Omental fat pad (tissue), 4 donors: ENCODE measurements around the gene AVEN. TPM values are rescaled to one million over a fixed set of nuclear protein-coding genes. Genes with fewer than 3 reads are reported as not detected.
"Not testable (repeated sequence)": the region's sequence is repeated elsewhere in the genome, so short reads cannot be mapped to it uniquely, and the experiment has no call there.

Experiments used
- ATAC-seq: fragments of 150-250 bp; one replicate; pipeline ENCODE4 v1.9.1; 2016; ENCODE audit warnings: mild to moderate bottlenecking, moderate library complexity; ENCODE audit not compliant: low FRiP score
- DNase-seq: peaks from one replicate; pipeline ENCODE4 v3.0.0-alpha.2; 2019; ENCODE audit warnings: low spot score
- total RNA-seq, 4 donors: library from RNA; depleted of rRNA; stranded (reverse); fragments of >200 nt; gene quantifications; one replicate each; pipeline ENCODE4 v1.1.0, GENCODE V29; 2016
- TF ChIP-seq, protein P1 (sequence below), 3 donors: fragments of 450-650 bp; IDR thresholded peaks; one replicate each; pipeline ENCODE4 v1.5.1; 2016 to 2017; ENCODE audit warnings: antibody characterized with exemption in 3 of 3, mild to moderate bottlenecking in 3 of 3, moderate library complexity in 2 of 3

The AVEN gene
- total RNA-seq, 4 donors from 2014 or later: 11.4 to 15.6 (median 14.6) TPM

DNA sequence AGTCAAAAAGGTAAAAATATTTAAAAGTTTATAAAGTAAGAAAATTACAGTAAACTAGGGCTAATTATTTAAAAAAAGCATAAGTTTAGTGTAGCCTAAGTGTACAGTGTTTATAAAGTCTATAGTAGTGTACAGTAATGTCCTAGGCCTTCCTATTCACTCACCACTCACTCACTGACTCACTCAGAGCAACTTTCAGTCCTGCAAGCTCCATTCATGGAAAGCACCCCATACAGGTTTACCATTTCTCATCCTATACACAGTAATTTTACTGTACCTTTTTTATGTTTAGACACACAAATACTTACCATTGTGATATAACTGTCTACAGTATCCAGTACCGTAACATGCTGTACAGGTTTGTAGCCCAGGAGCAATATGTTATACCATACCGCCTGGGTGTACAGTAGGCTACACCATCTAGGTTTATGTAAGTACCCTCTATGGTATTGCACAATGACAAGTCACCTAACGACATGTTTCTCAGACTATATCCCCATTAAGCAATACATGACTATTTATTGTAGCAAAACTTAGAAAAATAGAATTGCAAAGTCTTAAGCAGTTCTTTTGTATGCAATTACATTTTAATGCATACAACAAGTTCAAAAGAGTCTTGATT, 19.5 kb downstream of the AVEN start:
- TF ChIP-seq, protein P1, sequence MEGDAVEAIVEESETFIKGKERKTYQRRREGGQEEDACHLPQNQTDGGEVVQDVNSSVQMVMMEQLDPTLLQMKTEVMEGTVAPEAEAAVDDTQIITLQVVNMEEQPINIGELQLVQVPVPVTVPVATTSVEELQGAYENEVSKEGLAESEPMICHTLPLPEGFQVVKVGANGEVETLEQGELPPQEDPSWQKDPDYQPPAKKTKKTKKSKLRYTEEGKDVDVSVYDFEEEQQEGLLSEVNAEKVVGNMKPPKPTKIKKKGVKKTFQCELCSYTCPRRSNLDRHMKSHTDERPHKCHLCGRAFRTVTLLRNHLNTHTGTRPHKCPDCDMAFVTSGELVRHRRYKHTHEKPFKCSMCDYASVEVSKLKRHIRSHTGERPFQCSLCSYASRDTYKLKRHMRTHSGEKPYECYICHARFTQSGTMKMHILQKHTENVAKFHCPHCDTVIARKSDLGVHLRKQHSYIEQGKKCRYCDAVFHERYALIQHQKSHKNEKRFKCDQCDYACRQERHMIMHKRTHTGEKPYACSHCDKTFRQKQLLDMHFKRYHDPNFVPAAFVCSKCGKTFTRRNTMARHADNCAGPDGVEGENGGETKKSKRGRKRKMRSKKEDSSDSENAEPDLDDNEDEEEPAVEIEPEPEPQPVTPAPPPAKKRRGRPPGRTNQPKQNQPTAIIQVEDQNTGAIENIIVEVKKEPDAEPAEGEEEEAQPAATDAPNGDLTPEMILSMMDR (IDR thresholded peaks at IDR 0.05): no peak
- no peak for DNase-seq
- no peak for ATAC-seq

DNA sequence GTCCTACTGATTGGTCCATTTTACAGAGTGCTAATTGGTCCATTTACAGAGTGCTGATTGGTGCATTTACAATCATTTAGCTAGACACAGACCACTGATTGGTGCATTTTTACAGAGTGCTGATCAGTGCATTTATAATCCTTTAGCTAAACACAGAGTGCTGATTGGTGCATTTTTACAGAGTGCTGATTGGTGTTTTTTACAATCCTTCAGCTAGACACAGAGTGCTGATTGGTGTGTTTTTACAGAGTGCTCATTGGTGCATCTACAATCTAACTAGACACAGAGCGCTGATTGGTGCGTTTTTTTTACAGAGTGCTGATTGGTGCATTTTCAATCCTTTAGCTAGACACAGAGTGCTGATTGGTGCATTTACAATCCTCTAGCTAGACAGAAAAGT, 20.3 kb downstream of the AVEN start:
- ATAC-seq, DNase-seq: not testable (repeated sequence)

DNA sequence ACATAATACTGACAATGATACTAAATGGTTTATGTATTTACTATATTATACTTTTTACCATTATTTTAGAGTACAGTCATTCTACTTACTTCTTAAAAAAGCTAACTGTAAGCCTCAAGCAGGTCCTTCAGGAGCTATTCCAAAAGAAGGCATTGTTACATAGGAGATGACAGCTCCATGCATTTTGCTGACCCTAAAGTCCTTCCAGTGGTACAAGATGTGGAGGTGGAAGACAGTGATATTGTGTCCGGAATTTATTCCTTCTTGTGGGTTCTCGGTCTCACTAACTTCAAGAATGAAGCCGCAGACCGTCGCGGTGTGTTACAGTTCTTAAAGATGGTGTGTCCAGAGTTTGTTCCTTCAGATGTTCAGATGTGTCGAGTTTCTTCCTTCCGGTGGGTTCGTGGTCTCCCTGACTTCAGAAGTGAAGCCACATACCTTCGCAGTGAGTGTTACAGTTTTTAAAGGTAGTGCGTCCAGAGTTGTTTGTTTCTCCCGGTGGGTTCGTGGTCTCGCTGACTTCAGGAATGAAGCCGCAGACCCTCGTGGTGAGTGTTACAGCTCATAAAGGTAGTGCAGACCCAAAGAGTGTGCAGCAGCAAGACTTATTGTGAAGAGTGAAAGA, 20.9 kb downstream of the AVEN start:
- DNase-seq (no peak), ATAC-seq (no peak)
- TF ChIP-seq, protein P1 (IDR thresholded peaks at IDR 0.05): no peak

DNA sequence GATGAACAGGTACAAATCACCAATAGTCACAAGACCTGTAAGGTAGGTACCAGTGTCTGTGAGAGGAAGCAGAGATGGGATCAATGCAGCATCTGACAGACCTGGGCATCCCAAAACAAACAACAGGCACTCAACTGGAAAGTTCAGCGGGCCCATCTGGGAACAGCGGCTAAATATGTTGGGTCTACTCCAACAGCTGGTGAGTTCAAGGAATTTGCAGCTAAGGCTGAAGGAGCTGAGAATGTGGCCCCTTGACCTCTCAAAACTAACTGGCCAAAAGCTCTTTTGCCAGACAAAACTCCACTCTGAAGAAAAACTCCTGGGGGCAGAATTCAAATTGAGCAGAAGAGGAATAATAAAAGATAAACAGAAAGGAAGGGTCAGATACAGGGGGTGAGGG, 24.4 kb downstream of the AVEN start:
- TF ChIP-seq, protein P1 (IDR thresholded peaks at IDR 0.05): no peak
- DNase-seq: no peak
- ATAC-seq: no peak

DNA sequence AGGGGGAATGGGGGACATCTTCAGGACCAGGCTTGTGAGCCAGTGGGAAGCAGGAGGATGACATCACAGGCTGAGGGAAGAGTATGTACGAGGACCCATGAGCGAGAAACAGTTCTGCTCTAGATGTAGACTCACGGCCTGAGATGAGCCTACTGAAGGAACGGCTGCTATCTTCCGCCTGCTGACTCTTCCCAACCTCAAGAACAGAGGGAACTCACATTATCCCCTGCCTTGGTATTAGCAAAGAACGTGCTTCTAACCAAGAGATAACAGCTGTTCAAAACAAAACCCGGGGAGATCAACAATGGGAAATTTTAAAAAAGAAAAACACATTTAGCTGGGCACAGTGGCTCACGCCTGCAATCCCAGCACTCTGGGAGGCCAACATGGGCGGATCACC, 25.3 kb downstream of the AVEN start:
- ATAC-seq: no peak
- DNase-seq: no peak
- TF ChIP-seq, protein P1 (IDR thresholded peaks at IDR 0.05): no peak

DNA sequence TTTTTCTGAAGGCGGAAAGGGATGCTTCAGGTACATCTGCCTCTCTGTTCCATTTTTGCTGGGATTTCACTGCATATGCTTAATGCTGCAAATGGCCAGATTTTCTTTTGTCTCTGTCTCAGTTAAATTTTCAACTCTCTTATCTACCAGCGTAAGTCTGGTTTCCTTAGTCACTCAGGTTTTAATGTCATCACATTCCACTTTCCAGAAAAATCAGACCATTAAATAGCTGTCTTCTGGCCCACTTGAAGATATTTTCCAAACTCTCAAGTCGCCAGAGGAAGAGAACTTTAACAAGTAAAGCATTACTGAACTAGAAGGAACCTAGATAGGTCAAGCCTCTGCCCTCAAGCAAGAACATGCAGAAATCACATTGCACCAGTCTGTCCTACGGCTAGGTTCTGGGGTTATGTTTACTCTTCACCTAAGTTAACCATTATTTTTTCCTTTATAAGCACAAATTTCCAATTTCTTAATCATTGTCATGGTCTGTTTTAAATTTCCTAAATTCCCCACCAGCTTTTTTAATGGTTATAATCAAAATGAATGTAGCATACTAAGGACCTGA, 26.5 kb downstream of the AVEN start:
- DNase-seq: no peak
- ATAC-seq: no peak
- TF ChIP-seq, protein P1 (IDR thresholded peaks at IDR 0.05): no peak

DNA sequence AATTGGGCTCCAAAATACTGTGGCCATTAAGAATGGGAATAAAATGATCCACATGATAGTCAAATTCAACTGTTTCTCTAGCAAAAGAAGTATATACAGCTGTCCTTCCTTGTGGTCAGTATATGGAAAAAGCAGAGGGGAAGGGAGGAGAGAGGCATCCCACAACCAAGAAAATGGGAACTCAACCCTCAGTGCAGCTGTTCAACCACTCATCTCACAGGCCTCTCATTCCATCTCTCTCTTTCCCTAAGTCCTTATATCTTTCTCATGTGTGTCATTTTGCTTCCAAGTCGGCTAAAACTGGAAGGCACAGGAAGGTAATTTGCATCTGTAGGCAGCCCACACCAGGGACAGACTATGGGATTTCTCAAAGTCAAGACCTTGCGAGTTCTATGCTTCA, 27.5 kb downstream of the AVEN start:
- no peak for DNase-seq
- TF ChIP-seq, protein P1 (IDR thresholded peaks at IDR 0.05): no peak
- no peak for ATAC-seq
